HG03378 (cell line): Measurements from ENCODE around the gene RBBP8.
"Not testable (repeated sequence)": the region's sequence is repeated elsewhere in the genome, so short reads cannot be mapped to it uniquely, and the experiment has no call there.

ENCODE experiments used
- ATAC-seq: cut with Tn5 transposase; IDR thresholded peaks from one replicate; pipeline ENCODE4 v1.9.1; 2021; ENCODE audit warnings: mild to moderate bottlenecking, moderate library complexity; ENCODE audit not compliant: unreplicated experiment

RBBP8 gene

DNA sequence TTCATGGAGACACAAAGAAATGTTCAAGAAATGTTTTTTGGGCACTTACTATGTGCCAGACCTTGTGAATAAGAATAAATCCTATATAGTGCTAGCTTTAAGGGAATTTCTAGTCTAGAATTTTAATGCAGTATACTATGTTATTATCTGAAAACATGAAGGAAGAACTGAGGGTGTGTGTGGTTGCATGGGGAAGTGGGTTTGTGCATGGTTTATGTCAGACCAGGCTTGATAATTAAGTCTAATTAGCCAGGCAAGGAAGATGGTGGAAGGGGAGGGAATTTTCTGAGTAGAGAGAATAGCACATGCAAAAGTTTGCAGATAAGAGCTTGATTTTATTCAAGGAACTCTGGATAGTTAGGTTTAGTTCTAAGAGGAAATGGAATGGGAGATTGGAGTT, 6.5 kb downstream of the RBBP8 start:
- no peak for ATAC-seq

DNA sequence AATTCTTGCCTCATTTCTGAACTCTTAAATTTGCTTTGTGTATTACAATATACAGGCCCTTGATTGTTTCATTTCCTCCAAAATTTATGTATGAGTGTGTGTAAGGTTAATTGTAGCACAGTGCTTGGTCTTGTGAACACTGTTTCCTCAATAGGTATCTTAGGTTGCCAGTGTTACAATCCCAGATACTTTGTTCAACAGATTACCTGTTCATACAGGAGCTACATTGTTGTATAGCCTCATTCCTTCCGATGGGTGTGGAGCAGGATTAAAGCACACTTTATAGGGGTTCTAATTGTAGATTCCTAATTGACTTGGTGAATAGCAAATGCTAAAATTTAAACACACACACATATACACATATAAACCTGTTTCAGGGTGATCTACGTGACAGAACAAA, 10.7 kb downstream of the RBBP8 start:
- no peak for ATAC-seq

DNA sequence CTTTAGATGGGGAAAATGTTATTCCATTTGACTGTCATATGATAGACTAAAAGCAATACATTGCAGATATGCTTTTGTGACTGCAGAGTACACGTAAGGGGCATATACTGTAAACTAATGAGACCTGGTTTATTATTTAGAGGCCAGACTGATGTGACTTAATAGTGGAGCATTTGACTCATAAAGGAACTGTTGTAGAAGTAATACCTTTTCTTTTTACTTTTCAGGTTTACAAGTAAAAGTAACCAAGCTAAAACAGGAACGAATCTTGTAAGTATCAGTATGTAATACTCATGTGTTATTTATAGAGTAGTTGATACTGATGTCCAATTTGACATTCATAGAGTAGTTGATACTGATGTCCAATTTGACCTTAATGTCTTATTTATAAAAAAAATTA, 13.1 kb downstream of the RBBP8 start:
- ATAC-seq = no peak

DNA sequence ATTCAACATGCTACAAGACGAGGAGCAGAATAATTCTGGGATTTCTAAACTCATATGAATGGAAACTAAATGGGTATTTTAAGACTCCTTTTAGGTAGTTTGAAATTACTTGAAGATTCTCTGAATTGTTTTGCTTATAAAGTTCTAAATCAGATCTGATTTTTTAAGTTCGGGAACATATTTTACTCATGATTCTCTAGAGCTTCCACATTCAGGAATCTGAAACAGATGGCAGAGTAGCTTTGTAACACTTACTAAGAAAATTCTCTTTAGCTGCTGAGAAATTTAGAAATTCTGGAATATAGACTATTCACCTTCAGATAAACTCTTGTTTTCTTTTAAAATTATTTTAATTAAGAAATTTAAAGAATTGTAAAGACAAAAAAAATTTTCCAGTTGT, 13.7 kb downstream of the RBBP8 start:
- no peak for ATAC-seq

- ATAC-seq = no peak
Observed at GRCh38 chr18:22951823-22952222, 18.7 kb downstream of the RBBP8 start.

DNA sequence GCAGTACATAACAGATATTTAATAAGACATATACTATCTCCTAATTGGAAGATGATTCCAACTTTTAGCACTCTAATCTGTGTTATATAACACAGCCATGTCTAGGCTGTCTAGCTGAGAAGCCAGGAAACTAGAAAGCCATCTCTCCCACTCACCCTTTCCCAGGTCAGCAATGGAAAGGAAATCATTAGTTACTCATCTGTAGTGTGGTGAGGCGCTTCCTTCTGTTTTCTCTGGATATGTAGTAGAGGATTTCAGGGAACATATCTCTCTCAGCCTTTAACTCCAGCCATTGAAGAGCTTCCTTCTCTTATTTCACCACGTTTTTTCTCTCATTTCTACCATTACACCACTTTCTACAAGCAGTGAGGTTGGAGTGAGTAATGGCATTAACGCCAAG, 19.4 kb downstream of the RBBP8 start:
- ATAC-seq = no peak

GRCh38 chr18:22953982-22954381, 20.9 kb downstream of the RBBP8 start:
- ATAC-seq = not testable (repeated sequence)

DNA sequence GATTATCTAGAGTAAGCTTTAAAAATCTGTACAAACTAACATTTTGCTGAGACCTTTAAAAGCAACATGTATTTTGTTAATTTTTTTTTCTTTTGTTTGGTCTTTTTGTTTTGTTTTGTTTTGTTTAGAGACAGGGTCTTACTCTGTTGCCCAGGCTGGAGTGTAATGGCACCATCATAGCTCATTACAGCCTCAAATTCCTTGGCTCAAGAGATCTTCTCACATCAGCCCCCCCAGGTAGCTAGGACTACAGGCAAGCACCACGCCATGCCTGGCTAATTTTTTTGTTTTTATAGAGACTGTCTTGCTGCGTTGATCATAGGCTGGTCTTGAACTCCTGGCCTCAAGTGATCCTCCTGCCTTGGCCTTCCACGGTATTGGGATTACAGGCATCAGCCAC, 23.1 kb downstream of the RBBP8 start:
- ATAC-seq = no peak

- no peak for ATAC-seq
Observed at GRCh38 chr18:22961156-22961555, 28.0 kb downstream of the RBBP8 start.

DNA sequence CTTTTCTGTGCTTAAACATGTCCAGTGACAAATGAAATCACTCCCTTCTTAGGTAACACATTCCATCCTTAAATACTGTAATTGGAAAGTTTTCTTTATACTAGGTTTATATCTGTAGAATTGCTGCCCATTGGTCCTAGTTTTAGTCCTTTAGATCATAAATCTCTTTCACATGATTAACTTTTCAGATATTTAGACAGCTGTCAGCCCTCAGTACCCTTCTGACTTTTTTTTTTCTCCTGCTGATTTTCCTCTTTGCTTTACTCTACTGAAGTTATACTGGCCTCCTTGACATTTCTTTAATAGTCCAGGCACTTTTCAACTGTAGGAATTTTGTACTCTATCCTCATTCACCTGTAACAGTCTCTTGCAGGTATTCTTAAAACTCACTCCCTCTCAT, 28.9 kb downstream of the RBBP8 start:
- ATAC-seq = no peak

DNA sequence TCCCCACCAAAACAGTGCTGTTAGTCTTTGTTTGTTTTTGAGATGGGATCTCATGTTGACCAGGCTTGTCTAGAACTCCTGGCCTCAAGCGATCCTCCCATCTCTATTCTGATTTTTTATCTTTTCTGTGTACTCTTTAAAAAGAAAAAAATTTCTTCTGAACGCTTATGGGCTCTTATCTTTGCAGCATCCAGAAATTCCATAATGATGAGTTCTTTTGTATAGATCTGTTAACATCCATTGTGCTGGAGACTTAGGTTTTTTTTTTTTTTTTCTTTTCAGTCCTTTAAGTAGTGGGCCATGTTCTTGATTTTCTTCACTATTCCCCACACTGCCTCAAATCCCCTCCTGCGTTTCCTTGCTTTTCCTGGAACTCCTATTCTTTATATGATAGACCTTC, 31.0 kb downstream of the RBBP8 start:
- no peak for ATAC-seq

DNA sequence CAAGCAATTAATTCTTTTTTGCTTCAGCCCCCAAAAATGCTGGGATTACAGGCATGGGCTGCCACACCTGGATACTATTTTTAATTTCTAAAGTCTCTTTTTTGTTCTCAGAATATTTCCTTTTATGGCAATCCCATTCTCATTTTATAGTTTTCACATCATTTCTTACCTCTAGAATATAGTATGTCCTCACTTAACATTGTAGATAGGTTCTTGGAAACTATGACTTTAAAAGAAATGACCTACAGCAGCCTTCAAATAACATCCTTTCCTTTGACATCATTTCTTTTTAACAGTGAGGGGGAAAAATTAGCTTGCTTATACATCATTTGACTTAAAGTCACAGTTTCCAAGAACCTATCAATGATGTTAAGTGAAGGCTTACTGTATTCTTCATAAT, 31.6 kb downstream of the RBBP8 start:
- no peak for ATAC-seq

GRCh38 chr18:22971038-22971437, 37.9 kb downstream of the RBBP8 start:
- ATAC-seq = no peak

- ATAC-seq = no peak
Observed at GRCh38 chr18:22974001-22974400, 40.9 kb downstream of the RBBP8 start.

DNA sequence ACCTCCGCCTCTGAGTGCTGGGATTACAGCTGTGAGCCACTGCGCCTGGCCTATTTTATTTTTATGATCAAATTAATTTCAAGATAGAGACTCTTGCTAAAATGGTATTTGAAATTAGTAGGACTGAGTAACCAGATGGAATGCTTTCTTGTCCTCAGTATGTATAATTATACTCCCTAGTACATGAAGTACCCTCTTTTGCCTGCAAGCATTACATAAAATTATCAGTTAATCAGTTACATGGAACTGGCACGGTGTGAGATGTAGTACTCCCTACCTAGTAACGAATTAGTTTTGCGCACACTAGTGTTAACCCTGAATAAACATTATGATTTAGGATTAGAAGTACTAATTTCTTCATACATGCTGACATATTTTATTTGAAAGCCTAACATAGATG, 41.6 kb downstream of the RBBP8 start:
- no peak for ATAC-seq

GRCh38 chr18:22975508-22975907, 42.4 kb downstream of the RBBP8 start:
- ATAC-seq = no peak

DNA sequence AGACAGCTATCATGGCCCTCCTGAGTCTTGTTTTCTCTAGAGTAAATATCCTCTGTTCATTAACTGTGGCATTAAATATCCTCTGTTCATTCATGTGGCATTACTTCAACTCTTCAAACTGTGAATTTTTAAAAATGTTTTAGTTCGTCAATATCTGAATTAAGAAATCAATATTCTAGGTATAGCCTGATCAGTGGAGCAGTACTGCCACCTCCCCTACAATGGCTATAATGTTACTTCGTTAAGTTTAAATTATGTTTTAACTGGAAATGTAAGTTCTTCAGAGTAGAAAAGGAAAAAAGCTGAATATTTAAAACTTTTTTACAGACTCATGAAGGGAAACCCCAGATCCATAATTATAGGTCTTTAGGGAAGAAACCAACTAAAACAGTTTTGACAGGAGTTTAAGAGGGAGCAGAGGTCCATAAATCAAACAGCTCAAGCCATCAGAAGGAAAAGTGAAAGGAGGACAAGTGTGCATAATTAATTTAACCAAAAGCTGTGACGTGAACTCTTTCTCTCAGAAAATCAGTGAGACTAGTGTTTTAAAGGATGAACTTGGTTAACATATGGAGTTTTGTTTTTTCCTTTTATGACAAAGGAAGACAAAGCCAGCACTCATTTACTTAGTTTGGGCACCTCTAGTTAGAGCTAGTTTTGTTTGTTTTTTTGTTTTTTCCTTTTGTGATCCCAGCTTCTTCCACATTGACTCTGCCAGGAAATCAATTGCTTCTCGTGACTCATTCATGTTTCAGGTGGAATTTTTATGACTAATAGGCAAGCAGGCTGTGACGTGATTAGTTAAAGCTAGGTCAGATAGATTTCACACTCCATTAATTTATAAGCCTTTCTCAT, 44.9 kb downstream of the RBBP8 start:
- no peak for ATAC-seq

- no peak for ATAC-seq
Observed at GRCh38 chr18:22980394-22980793, 47.3 kb downstream of the RBBP8 start.

DNA sequence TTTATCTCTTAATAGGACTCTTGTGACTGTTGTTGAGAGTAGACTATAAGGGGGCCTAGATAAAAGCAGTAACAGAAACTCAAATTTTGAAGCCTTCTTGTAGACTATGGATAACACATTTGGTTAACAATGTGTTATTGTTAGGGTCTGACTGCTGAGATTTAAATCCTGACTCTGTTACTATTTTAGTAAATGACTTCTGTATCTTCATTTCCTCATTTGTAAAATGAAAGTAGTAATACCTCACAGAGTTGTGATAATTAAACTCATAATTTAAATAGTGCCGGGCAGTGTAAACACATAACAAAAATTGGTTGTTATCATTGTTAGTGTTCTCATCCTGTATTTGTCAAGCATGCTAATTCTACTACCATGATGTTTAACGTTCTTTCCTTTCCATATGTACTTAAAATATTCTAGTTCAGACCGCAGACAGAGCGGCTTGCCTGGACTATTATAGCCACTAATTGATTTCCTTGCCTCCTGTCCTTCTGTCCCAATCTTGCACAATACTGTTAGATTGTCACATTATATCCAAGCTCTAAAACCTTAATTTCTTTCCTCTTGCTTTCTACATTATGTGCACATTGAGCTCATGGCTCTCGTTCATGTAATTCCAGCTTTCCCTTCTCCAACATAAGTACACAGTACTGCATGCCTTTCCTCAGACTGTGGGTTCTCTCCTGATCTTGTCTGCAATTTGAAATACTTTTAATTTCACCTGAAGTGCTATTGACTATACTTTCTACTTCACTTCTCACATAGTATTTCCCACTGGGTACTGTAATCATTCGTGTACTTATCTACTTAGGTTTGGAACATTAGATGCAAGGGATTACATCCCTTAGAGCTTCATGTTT, 48.4 kb downstream of the RBBP8 start:
- no peak for ATAC-seq

- ATAC-seq = no peak
Observed at GRCh38 chr18:22983175-22983574, 50.0 kb downstream of the RBBP8 start.

DNA sequence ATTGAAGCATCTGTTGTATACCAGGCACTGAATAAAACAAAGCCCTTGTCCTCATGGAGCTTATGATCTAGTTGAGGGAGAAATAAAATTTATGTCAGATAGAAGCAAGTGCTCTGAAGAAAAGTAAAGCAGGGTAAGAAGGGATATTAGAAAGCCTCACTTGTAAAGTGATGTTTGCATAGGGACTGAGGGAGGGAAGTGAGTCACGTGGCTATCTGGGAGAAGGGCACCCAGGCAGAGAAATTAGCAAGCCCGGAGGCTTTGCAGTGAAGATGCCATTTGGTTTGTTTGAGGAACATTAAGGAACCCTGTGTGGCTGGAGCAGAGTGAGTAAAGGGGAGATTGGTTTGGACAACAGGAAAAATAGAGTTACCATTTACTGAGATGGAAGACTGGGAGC, 52.1 kb downstream of the RBBP8 start:
- ATAC-seq = no peak

DNA sequence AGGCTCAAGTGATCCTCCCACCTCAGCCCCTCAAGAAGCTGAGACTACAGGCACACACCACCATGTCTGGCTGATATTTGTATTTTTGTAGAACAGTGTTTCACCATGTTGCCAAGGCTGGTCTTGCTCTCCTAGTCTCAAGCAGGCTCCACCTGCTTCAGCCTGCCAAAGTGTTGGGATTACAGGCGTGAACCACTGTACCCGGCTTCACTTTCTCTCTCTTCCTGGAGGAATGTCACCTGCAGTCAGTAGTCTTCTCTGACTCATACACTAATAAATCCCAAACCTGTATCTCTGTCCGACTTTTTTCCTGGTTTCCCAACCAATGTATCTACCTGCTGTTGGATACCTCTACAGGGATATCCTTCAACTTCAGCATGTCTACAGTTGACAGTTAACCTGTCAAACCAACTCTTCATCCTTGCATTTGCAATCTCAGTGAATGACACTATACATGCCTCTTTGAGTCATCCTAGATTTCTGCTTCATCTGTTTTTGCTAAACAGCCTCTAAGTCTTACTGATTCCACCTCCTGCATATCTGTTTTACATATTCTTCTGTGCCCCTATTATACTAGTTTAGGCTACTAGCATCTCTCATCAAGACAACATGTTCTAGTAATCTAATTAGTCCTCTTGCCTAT, 54.5 kb downstream of the RBBP8 start:
- ATAC-seq = no peak
